HepG2 (cell line): ENCODE data around the gene CYLD. TPM values are rescaled to one million over a fixed set of nuclear protein-coding genes. Genes with fewer than 3 reads are reported as not detected.

ENCODE experiments used
- CHD2 ChIP-seq: IDR thresholded peaks from 2 replicates; pipeline ENCODE4 v1.6.1; 2011; ENCODE audit warnings: low read depth, low read length, improper control_type of control experiment
- GATAD2A ChIP-seq: IDR thresholded peaks from 2 replicates; pipeline ENCODE4 v1.6.1; 2016
- ZKSCAN5 ChIP-seq: sonication (generic); formaldehyde crosslinking; IDR thresholded peaks from 2 replicates; pipeline ENCODE4 v1.5.1; 2020; ENCODE audit warnings: mild to moderate bottlenecking, missing genetic modification reagents
- polyA plus RNA-seq, 8 experiments: library from polyadenylated mRNA; depleted of rRNA in 3 of 8; stranded (reverse) in 7 of 8; unstranded in 1 of 8; fragments of >200 nt; fragmentation: Illumina TruSeq in 4 of 8; extraction: Trizol in 4 of 8; gene quantifications; 2 replicates each; pipeline versions ENCODE4 v1.2.1 to v1.2.3, GENCODE V29; 2011 to 2016; ENCODE audit warnings: low read depth in 4 of 8, missing spikeins in 1 of 8, mixed read lengths in 1 of 8; ENCODE audit not compliant: insufficient read depth in 1 of 8
- total RNA-seq, 5 experiments: library from RNA; depleted of rRNA; stranded (reverse); fragments of >200 nt; fragmentation: Illumina TruSeq; extraction: Trizol; gene quantifications; 2 replicates each; pipeline ENCODE4 v1.2.3, GENCODE V29; 2016; ENCODE audit warnings: low read depth in 1 of 5
- TF ChIP-seq, protein P1 (sequence below): sonication (generic); formaldehyde crosslinking; IDR thresholded peaks from 2 replicates; pipeline ENCODE4 v1.5.1; 2020; ENCODE audit warnings: mild to moderate bottlenecking, missing genetic modification reagents, borderline replicate concordance
- TF ChIP-seq, protein P2 (sequence below): sonication (generic); formaldehyde crosslinking; IDR thresholded peaks from 2 replicates; pipeline ENCODE4 v1.8.1; 2023; ENCODE audit warnings: mild to moderate bottlenecking, moderate library complexity, missing genetic modification reagents
- TF ChIP-seq, protein P3 (sequence below): sonication (generic); formaldehyde crosslinking; IDR thresholded peaks from 2 replicates; pipeline ENCODE4 v1.5.1; 2020; ENCODE audit warnings: missing genetic modification reagents, mild to moderate bottlenecking, borderline replicate concordance
- TF ChIP-seq, protein P4 (sequence below): sonication (generic); formaldehyde crosslinking; IDR thresholded peaks from 2 replicates; pipeline ENCODE4 v1.8.0; 2022; ENCODE audit warnings: missing genetic modification reagents, low read depth, mild to moderate bottlenecking, borderline replicate concordance
- TF ChIP-seq, protein P5 (sequence below): sonication (generic); formaldehyde crosslinking; IDR thresholded peaks from 2 replicates; pipeline ENCODE4 v1.5.0; 2020; ENCODE audit warnings: missing genetic modification reagents
- TF ChIP-seq, protein P6 (sequence below): sonication (generic); formaldehyde crosslinking; IDR thresholded peaks from 2 replicates; pipeline ENCODE4 v1.4.0; 2020; ENCODE audit warnings: mild to moderate bottlenecking, missing genetic modification reagents

Gene CYLD
- total and polyA plus RNA-seq, 2 of the 13 experiments (the other 11 are each of a cell fraction or from before 2014, with no cell fraction given), result 6.1 to 11.4 TPM

DNA sequence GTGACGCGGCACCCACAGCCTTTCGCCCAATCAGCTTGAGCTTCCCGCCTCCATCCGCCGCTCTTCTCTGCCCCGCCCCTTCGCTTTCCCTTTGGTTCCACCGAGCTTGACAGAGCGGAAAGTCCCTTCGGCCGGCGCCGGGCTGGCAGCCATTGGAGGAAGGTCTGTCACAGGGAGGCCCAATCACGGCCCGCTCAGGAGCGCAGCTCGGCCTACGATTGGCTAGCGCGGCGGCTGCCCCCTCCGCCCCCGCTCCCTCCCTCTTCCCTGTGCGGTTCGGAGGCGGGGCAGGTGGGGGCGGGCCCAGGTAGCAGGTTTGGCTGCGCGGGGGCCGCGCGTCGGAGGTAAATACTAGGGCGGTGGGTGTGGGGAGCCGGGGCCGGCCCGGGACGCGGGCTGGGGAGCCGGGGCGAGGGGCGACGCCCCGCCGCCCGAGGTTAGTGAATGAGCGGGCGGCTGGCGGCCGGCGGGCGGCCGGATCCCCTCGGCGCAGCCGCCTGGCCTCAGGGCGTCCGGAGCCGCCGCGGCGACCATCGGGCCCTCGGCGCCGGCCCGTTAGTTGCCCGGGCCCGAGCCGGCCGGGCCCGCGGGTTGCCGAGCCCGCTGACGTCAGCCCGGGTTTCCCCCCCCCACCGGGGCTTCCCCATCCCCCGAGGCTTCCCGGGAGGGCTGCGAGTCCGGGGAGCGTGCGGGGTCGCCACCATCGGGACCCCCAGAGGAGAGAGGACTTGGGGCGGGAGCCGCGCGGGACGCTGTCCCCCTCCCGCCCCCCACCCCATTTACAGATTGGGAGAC lies at the start of gene CYLD (continued):
- TF ChIP-seq, protein P1, sequence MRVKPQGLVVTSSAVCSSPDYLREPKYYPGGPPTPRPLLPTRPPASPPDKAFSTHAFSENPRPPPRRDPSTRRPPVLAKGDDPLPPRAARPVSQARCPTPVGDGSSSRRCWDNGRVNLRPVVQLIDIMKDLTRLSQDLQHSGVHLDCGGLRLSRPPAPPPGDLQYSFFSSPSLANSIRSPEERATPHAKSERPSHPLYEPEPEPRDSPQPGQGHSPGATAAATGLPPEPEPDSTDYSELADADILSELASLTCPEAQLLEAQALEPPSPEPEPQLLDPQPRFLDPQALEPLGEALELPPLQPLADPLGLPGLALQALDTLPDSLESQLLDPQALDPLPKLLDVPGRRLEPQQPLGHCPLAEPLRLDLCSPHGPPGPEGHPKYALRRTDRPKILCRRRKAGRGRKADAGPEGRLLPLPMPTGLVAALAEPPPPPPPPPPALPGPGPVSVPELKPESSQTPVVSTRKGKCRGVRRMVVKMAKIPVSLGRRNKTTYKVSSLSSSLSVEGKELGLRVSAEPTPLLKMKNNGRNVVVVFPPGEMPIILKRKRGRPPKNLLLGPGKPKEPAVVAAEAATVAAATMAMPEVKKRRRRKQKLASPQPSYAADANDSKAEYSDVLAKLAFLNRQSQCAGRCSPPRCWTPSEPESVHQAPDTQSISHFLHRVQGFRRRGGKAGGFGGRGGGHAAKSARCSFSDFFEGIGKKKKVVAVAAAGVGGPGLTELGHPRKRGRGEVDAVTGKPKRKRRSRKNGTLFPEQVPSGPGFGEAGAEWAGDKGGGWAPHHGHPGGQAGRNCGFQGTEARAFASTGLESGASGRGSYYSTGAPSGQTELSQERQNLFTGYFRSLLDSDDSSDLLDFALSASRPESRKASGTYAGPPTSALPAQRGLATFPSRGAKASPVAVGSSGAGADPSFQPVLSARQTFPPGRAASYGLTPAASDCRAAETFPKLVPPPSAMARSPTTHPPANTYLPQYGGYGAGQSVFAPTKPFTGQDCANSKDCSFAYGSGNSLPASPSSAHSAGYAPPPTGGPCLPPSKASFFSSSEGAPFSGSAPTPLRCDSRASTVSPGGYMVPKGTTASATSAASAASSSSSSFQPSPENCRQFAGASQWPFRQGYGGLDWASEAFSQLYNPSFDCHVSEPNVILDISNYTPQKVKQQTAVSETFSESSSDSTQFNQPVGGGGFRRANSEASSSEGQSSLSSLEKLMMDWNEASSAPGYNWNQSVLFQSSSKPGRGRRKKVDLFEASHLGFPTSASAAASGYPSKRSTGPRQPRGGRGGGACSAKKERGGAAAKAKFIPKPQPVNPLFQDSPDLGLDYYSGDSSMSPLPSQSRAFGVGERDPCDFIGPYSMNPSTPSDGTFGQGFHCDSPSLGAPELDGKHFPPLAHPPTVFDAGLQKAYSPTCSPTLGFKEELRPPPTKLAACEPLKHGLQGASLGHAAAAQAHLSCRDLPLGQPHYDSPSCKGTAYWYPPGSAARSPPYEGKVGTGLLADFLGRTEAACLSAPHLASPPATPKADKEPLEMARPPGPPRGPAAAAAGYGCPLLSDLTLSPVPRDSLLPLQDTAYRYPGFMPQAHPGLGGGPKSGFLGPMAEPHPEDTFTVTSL (CRISPR knock-in tag), result no peak
- TF ChIP-seq ZKSCAN5 (no peak), GATAD2A (peak; percentile 49; the same call in 1 of the 2 replicates), CHD2 (peak; percentile 68)
- TF ChIP-seq, protein P2, sequence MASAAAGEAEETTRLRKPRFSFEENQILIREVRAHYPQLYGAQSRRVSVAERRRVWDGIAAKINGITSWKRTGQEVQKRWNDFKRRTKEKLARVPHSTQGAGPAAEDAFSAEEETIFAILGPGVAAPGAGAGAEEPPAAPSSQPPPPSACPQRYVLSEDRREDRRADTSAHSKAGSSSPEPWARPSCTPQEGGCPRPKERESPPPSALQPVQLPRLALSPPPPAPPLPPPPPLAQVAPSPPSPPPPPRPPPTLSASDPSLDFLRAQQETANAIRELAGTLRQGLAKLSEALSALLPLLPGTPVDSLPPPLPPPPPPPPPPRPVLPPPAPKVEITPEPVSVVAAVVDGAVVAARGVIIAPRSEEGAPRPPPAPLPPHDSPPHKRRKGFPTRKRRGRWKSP, result no peak
- TF ChIP-seq, protein P3, sequence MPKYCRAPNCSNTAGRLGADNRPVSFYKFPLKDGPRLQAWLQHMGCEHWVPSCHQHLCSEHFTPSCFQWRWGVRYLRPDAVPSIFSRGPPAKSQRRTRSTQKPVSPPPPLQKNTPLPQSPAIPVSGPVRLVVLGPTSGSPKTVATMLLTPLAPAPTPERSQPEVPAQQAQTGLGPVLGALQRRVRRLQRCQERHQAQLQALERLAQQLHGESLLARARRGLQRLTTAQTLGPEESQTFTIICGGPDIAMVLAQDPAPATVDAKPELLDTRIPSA (CRISPR knock-in tag), result no peak
- TF ChIP-seq, protein P4, sequence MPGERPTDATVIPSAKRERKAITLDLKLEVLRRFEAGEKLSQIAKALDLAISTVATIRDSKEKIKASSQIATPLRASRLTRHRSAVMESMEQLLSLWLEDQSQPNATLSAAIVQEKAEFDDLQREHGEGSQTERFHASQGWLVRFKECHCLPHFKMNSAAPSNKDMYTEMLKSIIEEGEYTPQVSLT (CRISPR knock-in tag), result no peak
- TF ChIP-seq, protein P5, sequence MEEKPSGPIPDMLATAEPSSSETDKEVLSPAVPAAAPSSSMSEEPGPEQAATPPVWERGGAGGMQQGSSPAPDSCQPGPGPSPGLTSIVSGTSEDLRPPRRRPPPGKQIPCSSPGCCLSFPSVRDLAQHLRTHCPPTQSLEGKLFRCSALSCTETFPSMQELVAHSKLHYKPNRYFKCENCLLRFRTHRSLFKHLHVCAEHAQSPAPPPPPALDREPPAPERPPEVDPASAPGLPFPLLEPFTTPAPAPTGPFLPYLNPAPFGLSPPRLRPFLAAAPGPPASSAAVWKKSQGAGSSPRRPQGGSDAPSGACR (CRISPR knock-in tag), result peak; percentile 66; the same call in 1 of the 2 replicates
- TF ChIP-seq, protein P6, sequence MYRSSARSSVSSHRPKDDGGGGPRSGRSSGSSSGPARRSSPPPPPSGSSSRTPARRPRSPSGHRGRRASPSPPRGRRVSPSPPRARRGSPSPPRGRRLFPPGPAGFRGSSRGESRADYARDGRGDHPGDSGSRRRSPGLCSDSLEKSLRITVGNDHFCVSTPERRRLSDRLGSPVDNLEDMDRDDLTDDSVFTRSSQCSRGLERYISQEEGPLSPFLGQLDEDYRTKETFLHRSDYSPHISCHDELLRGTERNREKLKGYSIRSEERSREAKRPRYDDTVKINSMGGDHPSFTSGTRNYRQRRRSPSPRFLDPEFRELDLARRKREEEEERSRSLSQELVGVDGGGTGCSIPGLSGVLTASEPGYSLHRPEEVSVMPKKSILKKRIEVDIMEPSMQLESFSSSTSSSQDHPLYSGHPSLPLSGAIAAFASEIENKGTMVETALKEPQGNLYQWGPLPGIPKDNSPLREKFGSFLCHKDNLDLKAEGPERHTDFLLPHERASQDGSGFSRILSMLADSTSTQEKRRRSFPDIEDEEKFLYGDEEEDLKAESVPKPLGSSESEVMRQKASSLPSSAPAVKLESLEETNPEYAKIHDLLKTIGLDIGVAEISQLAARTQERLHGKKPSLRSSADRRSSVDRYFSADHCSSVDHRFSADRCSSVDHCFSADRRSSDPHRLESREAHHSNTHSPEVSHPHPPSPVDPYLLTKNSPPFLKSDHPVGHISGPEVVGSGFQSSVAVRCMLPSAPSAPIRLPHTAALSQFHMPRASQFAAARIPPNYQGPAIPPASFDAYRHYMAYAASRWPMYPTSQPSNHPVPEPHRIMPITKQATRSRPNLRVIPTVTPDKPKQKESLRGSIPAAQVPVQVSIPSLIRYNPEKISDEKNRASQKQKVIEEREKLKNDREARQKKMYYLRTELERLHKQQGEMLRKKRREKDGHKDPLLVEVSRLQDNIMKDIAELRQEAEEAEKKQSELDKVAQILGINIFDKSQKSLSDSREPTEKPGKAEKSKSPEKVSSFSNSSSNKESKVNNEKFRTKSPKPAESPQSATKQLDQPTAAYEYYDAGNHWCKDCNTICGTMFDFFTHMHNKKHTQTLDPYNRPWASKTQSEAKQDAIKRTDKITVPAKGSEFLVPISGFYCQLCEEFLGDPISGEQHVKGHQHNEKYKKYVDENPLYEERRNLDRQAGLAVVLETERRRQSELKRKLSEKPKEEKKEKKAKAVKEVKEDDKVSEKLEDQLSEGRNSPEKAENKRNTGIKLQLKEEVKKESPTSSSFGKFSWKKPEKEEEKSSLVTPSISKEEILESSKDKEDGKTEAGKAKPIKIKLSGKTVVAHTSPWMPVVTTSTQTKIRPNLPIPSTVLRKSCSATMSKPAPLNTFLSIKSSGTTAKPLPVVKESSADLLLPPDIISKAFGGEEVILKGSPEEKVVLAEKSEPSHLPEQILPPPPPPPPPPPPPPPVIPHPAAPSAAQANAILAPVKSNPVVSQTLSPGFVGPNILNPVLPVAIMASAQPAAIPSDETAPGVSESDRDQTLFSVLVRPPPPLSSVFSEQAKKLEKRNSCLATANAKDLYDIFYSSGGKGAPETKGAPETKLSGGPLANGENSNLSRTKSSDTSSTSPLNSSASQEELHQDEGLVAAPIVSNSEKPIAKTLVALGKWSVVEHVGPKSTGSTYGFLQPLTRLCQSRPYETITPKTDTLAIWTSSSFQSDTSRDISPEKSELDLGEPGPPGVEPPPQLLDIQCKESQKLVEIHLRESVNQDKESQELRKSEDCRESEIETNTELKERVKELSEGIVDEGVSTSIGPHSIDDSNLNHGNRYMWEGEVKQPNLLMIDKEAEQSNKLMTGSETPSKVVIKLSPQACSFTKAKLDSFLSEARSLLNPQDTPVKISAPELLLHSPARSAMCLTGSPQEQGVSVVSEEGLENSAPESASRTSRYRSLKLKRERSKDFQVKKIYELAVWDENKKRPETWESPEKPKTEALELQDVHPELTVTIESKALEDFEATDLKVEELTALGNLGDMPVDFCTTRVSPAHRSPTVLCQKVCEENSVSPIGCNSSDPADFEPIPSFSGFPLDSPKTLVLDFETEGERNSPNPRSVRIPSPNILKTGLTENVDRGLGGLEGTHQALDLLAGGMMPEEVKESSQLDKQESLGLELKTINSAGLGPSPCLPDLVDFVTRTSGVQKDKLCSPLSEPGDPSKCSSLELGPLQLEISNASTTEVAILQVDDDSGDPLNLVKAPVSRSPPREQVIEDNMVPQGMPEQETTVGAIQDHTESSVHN (CRISPR knock-in tag), result no peak
